Measurements from ENCODE around the gene EXD3. TPM values are rescaled to one million over a fixed set of nuclear protein-coding genes. Genes with fewer than 3 reads are reported as not detected.

The EXD3 gene
- total and polyA plus RNA-seq, 7 donors: 8.9 to 29.7 (median 18.0) TPM

DNA sequence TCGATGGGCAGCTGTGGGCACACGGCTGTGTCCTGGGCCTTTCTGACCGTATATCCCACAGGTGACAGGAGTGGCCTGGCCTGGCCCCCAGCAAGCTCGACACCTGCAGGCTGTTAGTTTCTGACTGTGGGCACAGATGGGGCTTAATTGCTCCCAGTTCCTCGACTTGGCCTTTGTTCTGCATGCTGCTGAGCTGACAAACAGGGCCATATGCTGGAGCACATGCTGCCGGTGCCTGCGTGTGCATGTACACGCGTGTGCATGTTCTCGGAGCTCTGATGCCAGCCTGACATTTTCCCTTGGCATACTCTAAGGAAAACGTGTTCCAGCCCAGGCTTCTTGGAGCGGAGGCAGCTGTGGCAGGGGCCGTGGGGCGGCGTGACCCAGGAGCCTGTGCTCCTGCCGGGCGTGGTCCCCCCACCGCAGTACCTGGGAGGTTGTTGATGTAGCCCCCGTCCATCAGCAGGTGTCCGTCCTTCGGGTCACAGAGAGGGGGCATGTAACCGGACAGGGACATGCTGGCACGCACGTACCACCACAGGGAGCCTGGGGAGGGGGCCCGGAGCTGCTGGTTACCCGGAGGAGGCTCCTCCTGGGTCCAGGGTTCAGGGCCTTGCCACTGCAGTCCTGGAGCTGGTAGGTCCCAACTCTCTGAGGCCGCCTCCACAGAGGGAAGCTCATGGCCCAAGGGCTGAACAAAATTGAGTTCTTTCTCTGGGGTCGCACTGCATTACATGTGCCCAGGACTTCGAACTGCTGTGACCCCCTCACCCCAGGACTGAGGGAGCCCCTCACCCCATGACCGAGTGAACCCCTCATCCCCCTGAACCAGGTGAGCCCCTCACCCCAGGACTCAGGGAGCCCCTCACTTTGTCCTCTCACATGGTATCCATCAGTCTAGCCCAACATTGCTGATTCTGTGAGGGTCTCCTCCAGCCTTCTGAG, 40.3 kb upstream of the EXD3 start:
- peak; percentile 64 for DNase-seq
- WGBS, 2 donors: 90 to 93% methylated on average over 30 of the region's 30 CpGs
- H3K9me3 ChIP-seq: no peaks in the 10 kb centered on the region
- H3K27ac ChIP-seq: no peak overlapping the region
- no peaks in the 10 kb centered on the region for H3K36me3 ChIP-seq
- H3K4me1 ChIP-seq: peaks cover 0 to 17% (median 14%) of the 10 kb centered on the region in 4 donors
- H3K4me3 ChIP-seq: no peak overlapping the region
- TF ChIP-seq POLR2A (IDR thresholded peaks at IDR 0.05) (no peak), EP300 (IDR thresholded peaks at IDR 0.05) (no peak)
- H3K27me3 ChIP-seq: no peaks in the 10 kb centered on the region
- intact Hi-C loops (cut with DNase I): no loop called here

DNA sequence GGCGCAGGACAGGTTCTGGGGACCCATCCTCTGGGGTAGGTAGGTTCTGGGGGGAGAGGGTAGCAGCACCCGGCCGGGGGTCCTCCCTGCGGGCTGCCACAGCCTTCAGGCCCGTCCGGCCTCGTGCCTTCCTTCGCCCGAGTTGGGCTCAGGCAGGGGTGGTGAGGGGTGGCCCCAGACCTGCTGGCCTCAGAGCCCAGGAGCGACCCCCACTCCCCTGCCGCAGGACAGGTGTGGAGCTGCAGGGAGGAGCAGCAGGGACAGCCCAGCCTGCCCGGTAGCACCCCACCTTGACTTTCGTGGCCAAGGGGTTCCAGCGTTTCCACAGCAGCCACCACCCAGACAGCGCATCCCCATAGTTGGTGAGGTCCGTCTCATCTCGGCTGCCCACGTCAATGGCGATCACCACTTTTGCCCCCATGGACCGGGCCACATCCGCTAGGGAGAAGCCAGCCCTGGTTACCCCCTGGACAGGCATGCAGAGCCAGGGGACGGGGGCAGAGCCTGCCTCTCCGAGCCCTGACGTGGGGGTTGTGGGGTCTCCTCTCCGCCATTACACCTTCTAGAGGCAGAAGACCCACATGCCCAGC, 39.5 kb upstream of the EXD3 start:
- 88 to 95% methylated on average over 25 of the region's 25 CpGs for WGBS, 2 donors
- intact Hi-C loops (cut with DNase I): no loop called here
- Histone ChIP-seq H3K4me1 (peaks cover 0 to 25% (median 21%) of the 10 kb centered on the region in 4 donors), H3K27ac (no peak overlapping the region), H3K9me3 (no peaks in the 10 kb centered on the region), H3K27me3 (no peaks in the 10 kb centered on the region), H3K36me3 (peaks cover 0 to under 1% (median 0%) of the 10 kb centered on the region in 4 donors), H3K4me3 (no peak overlapping the region)
- TF ChIP-seq POLR2AphosphoS5 (IDR thresholded peaks at IDR 0.05) (no peak), EP300 (IDR thresholded peaks at IDR 0.05) (no peak), POLR2A (IDR thresholded peaks at IDR 0.05) (no peak)
- TF ChIP-seq, protein P1, sequence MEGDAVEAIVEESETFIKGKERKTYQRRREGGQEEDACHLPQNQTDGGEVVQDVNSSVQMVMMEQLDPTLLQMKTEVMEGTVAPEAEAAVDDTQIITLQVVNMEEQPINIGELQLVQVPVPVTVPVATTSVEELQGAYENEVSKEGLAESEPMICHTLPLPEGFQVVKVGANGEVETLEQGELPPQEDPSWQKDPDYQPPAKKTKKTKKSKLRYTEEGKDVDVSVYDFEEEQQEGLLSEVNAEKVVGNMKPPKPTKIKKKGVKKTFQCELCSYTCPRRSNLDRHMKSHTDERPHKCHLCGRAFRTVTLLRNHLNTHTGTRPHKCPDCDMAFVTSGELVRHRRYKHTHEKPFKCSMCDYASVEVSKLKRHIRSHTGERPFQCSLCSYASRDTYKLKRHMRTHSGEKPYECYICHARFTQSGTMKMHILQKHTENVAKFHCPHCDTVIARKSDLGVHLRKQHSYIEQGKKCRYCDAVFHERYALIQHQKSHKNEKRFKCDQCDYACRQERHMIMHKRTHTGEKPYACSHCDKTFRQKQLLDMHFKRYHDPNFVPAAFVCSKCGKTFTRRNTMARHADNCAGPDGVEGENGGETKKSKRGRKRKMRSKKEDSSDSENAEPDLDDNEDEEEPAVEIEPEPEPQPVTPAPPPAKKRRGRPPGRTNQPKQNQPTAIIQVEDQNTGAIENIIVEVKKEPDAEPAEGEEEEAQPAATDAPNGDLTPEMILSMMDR (IDR thresholded peaks at IDR 0.05): no peak
- DNase-seq: peak; percentile 67

DNA sequence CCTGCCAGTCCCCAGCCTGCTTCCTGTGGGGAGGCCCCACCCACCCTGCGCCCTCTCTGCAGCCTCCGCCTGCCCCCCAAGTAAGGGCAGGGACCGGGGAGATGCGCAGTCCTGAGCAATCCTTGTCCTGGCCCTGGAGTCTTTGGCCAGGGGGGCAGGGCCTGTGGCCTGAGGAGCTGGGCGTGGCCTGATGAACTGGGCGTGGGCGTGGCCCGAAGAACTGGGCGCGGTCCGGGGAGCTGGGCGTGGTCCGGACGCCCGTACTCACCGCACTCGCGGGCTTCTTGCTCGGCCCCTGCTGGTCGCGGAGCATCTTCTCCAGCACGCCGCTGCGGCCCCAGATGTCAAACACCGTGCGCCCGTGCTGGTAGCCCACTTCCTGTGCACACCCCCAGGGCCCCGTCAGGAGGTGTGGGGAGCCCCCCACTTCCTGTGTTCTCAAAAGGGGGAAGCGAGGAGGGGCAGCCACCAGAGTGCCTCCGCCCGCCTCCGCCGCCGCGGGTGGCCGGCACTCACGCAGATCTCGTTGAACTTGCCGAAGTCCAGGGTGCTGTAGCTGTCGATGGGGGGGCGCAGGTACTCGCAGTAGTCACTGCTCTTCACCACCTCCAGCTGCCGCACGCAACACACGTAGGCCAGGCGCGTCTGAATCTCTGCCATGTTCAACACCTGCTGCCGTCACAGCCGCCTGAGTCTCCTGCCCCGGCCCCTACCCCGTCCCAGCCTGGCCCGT, 38.9 kb upstream of the EXD3 start:
- H3K4me3 ChIP-seq: no peak overlapping the region
- WGBS, 2 donors: 36 to 69% methylated on average over 52 of the region's 52 CpGs
- DNase-seq: peak; percentile 73

DNA sequence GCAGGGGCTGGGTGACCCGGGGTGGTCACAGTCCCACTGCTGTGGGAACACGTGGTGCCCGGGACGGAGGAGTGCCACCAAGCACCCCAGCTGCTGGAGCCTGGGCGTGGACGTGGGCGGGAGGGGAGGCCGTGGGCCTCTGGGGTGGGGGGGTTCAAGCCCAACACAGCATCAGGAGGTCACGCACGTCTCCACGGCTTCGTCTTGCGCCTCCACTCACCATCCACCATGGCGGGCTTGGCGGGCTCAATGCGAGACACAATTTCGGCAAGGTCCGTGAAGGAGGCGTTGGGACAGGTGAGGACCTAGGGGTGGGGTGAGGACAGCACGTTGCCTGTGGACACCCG, 38.3 kb upstream of the EXD3 start:
- Histone ChIP-seq H3K4me1 (peaks cover 0 to 32% (median 23%) of the 10 kb centered on the region in 4 donors), H3K36me3 (peaks cover 0 to 11% (median 0%) of the 10 kb centered on the region in 4 donors), H3K27me3 (no peaks in the 10 kb centered on the region), H3K27ac (no peak overlapping the region), H3K4me3 (no peak overlapping the region), H3K9me3 (no peaks in the 10 kb centered on the region)
- intact Hi-C loops (cut with DNase I): no loop called here
- TF ChIP-seq POLR2AphosphoS5 (IDR thresholded peaks at IDR 0.05): no peak
- no peak for TF ChIP-seq POLR2A (IDR thresholded peaks at IDR 0.05)
- TF ChIP-seq EP300 (IDR thresholded peaks at IDR 0.05): no peak
- TF ChIP-seq, protein P1 (IDR thresholded peaks at IDR 0.05): no peak
- WGBS, 2 donors: 88 to 91% methylated on average over 21 of the region's 21 CpGs
- no peak for DNase-seq

More for the DNA sequence above, 38.9 kb upstream of the EXD3 start:
- Histone ChIP-seq H3K27ac (no peak overlapping the region), H3K27me3 (no peaks in the 10 kb centered on the region), H3K4me1 (peaks cover 0 to 27% (median 23%) of the 10 kb centered on the region in 4 donors), H3K36me3 (peaks cover 0 to 7% (median 0%) of the 10 kb centered on the region in 4 donors), H3K9me3 (no peaks in the 10 kb centered on the region)
- TF ChIP-seq EP300 (IDR thresholded peaks at IDR 0.05) (no peak), POLR2AphosphoS5 (IDR thresholded peaks at IDR 0.05) (no peak), POLR2A (IDR thresholded peaks at IDR 0.05) (no peak)
- TF ChIP-seq, protein P1 (IDR thresholded peaks at IDR 0.05): no peak
- intact Hi-C loops (cut with DNase I): no loop called here

Measured in sigmoid colon (tissue), 7 donors.